ENCODE measurements around the gene S100A14. TPM values are rescaled to one million over a fixed set of nuclear protein-coding genes. Genes with fewer than 3 reads are reported as not detected.
A peak's percentile ranks its signal among the peaks of the same experiment; 100 is the strongest.

S100A14 gene
- total and polyA plus RNA-seq, 8 donors, result 8.8 to 751 (median 51.5) TPM

DNA sequence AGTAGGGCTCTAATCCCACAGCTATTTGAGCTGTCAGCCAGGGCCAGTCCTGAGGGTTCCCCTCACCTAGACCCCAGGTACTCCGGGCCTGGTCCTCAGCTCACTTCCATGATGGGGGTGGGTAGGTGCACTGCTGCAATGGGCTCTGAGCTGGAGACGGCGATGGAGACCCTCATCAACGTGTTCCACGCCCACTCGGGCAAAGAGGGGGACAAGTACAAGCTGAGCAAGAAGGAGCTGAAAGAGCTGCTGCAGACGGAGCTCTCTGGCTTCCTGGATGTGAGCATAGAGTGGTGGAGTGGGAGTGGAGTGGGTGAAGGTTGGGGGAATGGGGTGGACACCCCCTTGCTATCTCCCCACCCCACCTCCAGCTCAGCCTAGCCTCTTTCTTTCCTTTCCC lies 14.3 kb upstream of the S100A14 start:
- Histone ChIP-seq H3K9me3 (no peaks in the 10 kb centered on the region), H3K4me1 (peaks cover 35 to 61% (median 43%) of the 10 kb centered on the region in 4 donors), H3K27me3 (no peaks in the 10 kb centered on the region), H3K4me3 (no peak overlapping the region), H3K36me3 (peaks cover 0 to 1% (median 0%) of the 10 kb centered on the region in 4 donors), H3K27ac (peak overlapping the region in 2 of 5 donors; percentile 46 to 90)
- TF ChIP-seq EP300 (IDR thresholded peaks at IDR 0.05) (no peak), POLR2A (IDR thresholded peaks at IDR 0.05) (no peak), POLR2AphosphoS5 (IDR thresholded peaks at IDR 0.05) (no peak)
- TF ChIP-seq, protein P1, sequence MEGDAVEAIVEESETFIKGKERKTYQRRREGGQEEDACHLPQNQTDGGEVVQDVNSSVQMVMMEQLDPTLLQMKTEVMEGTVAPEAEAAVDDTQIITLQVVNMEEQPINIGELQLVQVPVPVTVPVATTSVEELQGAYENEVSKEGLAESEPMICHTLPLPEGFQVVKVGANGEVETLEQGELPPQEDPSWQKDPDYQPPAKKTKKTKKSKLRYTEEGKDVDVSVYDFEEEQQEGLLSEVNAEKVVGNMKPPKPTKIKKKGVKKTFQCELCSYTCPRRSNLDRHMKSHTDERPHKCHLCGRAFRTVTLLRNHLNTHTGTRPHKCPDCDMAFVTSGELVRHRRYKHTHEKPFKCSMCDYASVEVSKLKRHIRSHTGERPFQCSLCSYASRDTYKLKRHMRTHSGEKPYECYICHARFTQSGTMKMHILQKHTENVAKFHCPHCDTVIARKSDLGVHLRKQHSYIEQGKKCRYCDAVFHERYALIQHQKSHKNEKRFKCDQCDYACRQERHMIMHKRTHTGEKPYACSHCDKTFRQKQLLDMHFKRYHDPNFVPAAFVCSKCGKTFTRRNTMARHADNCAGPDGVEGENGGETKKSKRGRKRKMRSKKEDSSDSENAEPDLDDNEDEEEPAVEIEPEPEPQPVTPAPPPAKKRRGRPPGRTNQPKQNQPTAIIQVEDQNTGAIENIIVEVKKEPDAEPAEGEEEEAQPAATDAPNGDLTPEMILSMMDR (IDR thresholded peaks at IDR 0.05), result no peak
- intact Hi-C loops (cut with DNase I; ENCODE audit: low total_unique reads), result no loop called here
- DNase-seq, result peak in 1 of 2 donors; percentile 12
- WGBS, 5 donors, result 84 to 93% (median 90%) methylated on average over 7 of the region's 7 CpGs

DNA sequence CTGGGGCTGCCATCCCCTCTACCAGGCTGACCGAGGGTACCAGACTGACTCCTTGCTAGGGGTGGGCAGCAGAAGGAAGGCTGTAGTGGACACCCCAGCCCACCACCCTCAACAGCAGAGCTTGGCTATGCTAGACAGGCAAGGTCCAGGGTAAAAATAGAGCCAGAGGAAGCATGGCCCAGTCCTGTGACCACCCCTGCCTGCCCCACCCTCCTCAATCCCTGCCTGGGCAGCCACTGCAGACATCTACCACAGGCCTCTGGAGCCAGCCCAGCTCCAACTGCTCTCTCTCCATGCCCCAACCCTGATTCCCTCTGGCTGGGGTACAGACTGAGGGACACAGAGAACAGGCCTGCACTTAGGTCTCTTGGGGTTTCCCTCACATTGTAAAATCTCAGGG lies 13.8 kb upstream of the S100A14 start:
- H3K27ac ChIP-seq, result peak overlapping the region in 1 of 5 donors; percentile 90
- H3K4me1 ChIP-seq, result peaks cover 31 to 61% (median 41%) of the 10 kb centered on the region in 4 donors
- H3K36me3 ChIP-seq, result peaks cover 0 to 3% (median 0%) of the 10 kb centered on the region in 4 donors
- 67 to 100% (median 94%) methylated on average over 1 of the region's 1 CpG for WGBS, 5 donors
- H3K27me3 ChIP-seq, result no peaks in the 10 kb centered on the region
- intact Hi-C loops (cut with DNase I; ENCODE audit: low total_unique reads), result no loop called here
- no peak overlapping the region for H3K4me3 ChIP-seq
- TF ChIP-seq EP300 (IDR thresholded peaks at IDR 0.05) (no peak), POLR2A (IDR thresholded peaks at IDR 0.05) (no peak), POLR2AphosphoS5 (IDR thresholded peaks at IDR 0.05) (no peak)
- TF ChIP-seq, protein P1 (IDR thresholded peaks at IDR 0.05), result no peak
- no peaks in the 10 kb centered on the region for H3K9me3 ChIP-seq
- DNase-seq, result peak in 1 of 2 donors; percentile 12

DNA sequence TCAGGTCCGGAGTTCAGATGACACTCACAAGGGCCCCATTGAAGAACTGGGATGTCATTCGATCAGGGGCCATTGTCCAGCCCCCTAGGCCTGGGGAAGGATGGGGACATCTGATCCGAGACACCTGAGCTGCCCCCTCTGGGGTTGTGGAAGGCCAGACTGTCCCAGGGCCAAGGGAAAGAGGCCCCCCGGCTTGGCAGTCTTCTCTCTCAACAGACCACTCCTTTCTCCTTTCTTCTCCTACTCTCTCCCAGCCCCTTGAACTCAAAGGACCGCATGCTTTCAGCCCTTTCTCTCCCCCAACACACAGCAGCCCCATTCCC lies 13.2 kb upstream of the S100A14 start:
- intact Hi-C loops (cut with DNase I; ENCODE audit: low total_unique reads), result no loop called here
- H3K9me3 ChIP-seq, result no peaks in the 10 kb centered on the region
- H3K4me1 ChIP-seq, result peaks cover 30 to 64% (median 42%) of the 10 kb centered on the region in 4 donors
- H3K4me3 ChIP-seq, result no peak overlapping the region
- H3K27ac ChIP-seq, result peak overlapping the region in 2 of 5 donors; percentile 90
- no peak for DNase-seq
- no peaks in the 10 kb centered on the region for H3K27me3 ChIP-seq
- 79 to 85% (median 82%) methylated on average over 5 of the region's 5 CpGs for WGBS, 5 donors
- peaks cover 0 to 9% (median 0%) of the 10 kb centered on the region in 4 donors for H3K36me3 ChIP-seq
- TF ChIP-seq EP300 (IDR thresholded peaks at IDR 0.05), result no peak
- TF ChIP-seq POLR2AphosphoS5 (IDR thresholded peaks at IDR 0.05), result no peak
- TF ChIP-seq POLR2A (IDR thresholded peaks at IDR 0.05), result no peak
- TF ChIP-seq, protein P1 (IDR thresholded peaks at IDR 0.05), result no peak

DNA sequence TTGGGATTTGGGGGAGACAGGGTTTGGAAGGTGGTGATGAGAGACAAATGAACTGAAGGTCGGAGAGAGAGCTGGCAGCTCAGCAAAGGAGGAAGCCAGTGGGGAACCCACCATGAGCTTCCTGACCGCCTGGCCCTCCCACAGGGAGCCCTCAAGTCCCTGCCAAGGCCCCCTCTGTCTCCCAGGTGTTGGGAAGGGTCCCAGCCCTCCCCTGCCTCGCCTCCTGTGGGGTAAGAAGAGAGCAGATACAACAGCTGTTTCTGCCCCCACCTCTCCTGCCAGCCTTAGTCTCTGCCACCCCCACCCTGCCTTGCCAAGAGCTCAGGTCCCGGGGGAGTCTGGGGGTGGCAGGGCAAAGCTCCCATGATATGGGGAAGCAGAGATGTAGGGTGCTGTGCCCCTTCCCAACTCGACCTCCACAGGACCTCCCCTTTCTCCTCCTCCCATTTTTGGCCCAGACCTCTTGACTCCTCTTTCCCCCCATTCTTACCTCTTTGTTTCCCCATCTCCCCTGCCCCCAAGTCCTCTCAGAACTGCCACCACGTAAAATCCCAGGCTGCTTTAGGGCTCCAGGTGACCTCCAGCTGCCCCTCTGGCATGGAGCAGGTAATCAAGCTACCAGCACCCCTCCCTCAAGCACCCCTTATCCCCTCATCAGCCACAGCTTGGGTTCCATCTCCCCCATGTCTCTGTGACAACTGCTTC lies 12.7 kb upstream of the S100A14 start:
- Histone ChIP-seq H3K4me3 (no peak overlapping the region), H3K36me3 (peaks cover 0 to 14% (median under 1%) of the 10 kb centered on the region in 4 donors), H3K4me1 (peaks cover 30 to 69% (median 44%) of the 10 kb centered on the region in 4 donors), H3K9me3 (no peaks in the 10 kb centered on the region), H3K27ac (peak overlapping the region; percentile 12 to 90 (median 88)), H3K27me3 (no peaks in the 10 kb centered on the region)
- peak in 1 of 2 donors; percentile 13 for DNase-seq
- no peak for TF ChIP-seq POLR2AphosphoS5 (IDR thresholded peaks at IDR 0.05)
- TF ChIP-seq EP300 (IDR thresholded peaks at IDR 0.05), result no peak
- TF ChIP-seq POLR2A (IDR thresholded peaks at IDR 0.05), result no peak
- TF ChIP-seq, protein P1 (IDR thresholded peaks at IDR 0.05), result no peak
- WGBS, 5 donors, result 81 to 90% (median 82%) methylated on average over 5 to 6 of the region's 6 CpGs
- intact Hi-C loops (cut with DNase I; ENCODE audit: low total_unique reads), result no loop called here

All from stomach (tissue), 9 donors.